IMR-90 (cell line): Measurements from ENCODE around the gene PRF1. TPM values are rescaled to one million over a fixed set of nuclear protein-coding genes. Genes with fewer than 3 reads are reported as not detected.

ENCODE experiments used
- ATAC-seq: fragments of 200-7000 bp; cut with Tn5 transposase; 2 replicates; pipeline ENCODE4 v1.9.1; 2020; ENCODE audit warnings: low read depth, mild to moderate bottlenecking, moderate library complexity
- BruUV-seq: library from RNA; stranded (reverse); fragments of 400-500 nt; replicated peaks from 2 replicates; lab custom pipeline; 2021; lab: Mats Ljungman, UMichigan
- CTCF ChIA-PET: fragments of 300-600 bp; formaldehyde crosslinking; extraction: SDS; loops from one replicate; lab custom pipeline; 2021; ENCODE audit warnings: antibody characterized with exemption; lab: Yijun Ruan, JAX
- POLR2A ChIA-PET: fragments of 300-600 bp; sonication (Branson Sonifier 250); formaldehyde crosslinking; loops from one replicate; lab custom pipeline; 2022; ENCODE audit warnings: antibody characterized with exemption; ENCODE audit not compliant: unreplicated experiment; lab: Charles Lee
- DNase-seq: peaks from one replicate; pipeline ENCODE4 v3.0.0; 2013
- H2AFZ ChIP-seq: replicated peaks from 2 replicates; pipeline ENCODE3; 2013; ENCODE audit warnings: low read length, mild to moderate bottlenecking; ENCODE audit not compliant: poor library complexity
- H2AK5ac ChIP-seq: 2 replicates; pipeline ENCODE4 v1.6.1; 2013; ENCODE audit warnings: low read depth, low read length, inconsistent platforms
- H2AK9ac ChIP-seq: replicated peaks from 2 replicates; pipeline ENCODE3; 2013; ENCODE audit warnings: mild to moderate bottlenecking, low read depth, low read length, moderate library complexity; ENCODE audit not compliant: poor library complexity
- H2BK120ac ChIP-seq: 2 replicates; pipeline ENCODE4 v1.6.1; 2013; ENCODE audit warnings: low read depth, low read length, inconsistent platforms
- H2BK15ac ChIP-seq: 3 replicates; pipeline ENCODE4 v1.6.1; 2013; ENCODE audit warnings: low read depth, low read length, inconsistent platforms
- H2BK20ac ChIP-seq: 2 replicates; pipeline ENCODE4 v1.6.1; 2013; ENCODE audit warnings: low read depth, mild to moderate bottlenecking, inconsistent platforms, low read length, moderate library complexity
- H2BK5ac ChIP-seq: 2 replicates; pipeline ENCODE4 v1.6.1; 2013; ENCODE audit warnings: mild to moderate bottlenecking, low read depth, low read length, inconsistent platforms; ENCODE audit not compliant: poor library complexity, severe bottlenecking
- H3K14ac ChIP-seq: replicated peaks from 2 replicates; pipeline ENCODE4 v1.6.1; 2013; ENCODE audit warnings: low read depth, low read length, inconsistent platforms
- H3K18ac ChIP-seq: 2 replicates; pipeline ENCODE4 v1.6.1; 2013; ENCODE audit warnings: low read depth, low read length, control low read depth
- H3K23ac ChIP-seq: 2 replicates; pipeline ENCODE4 v1.6.1; 2013; ENCODE audit warnings: low read depth, low read length, inconsistent platforms
- H3K27ac ChIP-seq: 2 replicates; pipeline ENCODE4 v1.5.1; 2013; ENCODE audit warnings: mild to moderate bottlenecking, control low read depth, low read length; ENCODE audit not compliant: insufficient read depth
- H3K27me3 ChIP-seq: 2 replicates; pipeline ENCODE4 v1.6.1; 2013; ENCODE audit warnings: low read length; ENCODE audit not compliant: control insufficient read depth, insufficient read depth
- H3K36me3 ChIP-seq: 2 replicates; pipeline ENCODE4 v1.6.1; 2013; ENCODE audit warnings: low read length, mixed read lengths; ENCODE audit not compliant: control insufficient read depth, insufficient read depth
- H3K4ac ChIP-seq: 2 replicates; pipeline ENCODE4 v1.6.1; 2013; ENCODE audit warnings: low read depth, low read length, inconsistent platforms
- H3K4me1 ChIP-seq: 2 replicates; pipeline ENCODE4 v1.6.1; 2013; ENCODE audit warnings: low read length, mixed read lengths; ENCODE audit not compliant: control insufficient read depth, insufficient read depth
- H3K4me2 ChIP-seq: 2 replicates; pipeline ENCODE4 v1.6.1; 2013; ENCODE audit warnings: low read depth, mild to moderate bottlenecking, control low read depth, low read length, moderate library complexity
- H3K4me3 ChIP-seq: 2 replicates; pipeline ENCODE4 v1.5.1; 2013; ENCODE audit warnings: low read depth, mild to moderate bottlenecking, control low read depth, low read length, moderate library complexity; ENCODE audit not compliant: insufficient read depth
- H3K56ac ChIP-seq: 2 replicates; pipeline ENCODE4 v1.6.1; 2013; ENCODE audit warnings: low read length, inconsistent platforms; ENCODE audit not compliant: insufficient read depth; ENCODE audit errors: extremely low read depth
- H3K79me1 ChIP-seq, 2 experiments: 2 replicates each; pipeline ENCODE4 v1.6.1; 2013; ENCODE audit warnings: low read length in 2 of 2, inconsistent platforms in 1 of 2, low read depth in 1 of 2
- H3K9ac ChIP-seq: 2 replicates; pipeline ENCODE4 v1.6.1; 2013; ENCODE audit warnings: low read depth, low read length, control low read depth
- H3K9me1 ChIP-seq: 2 replicates; pipeline ENCODE4 v1.6.1; 2013; ENCODE audit warnings: low read length, inconsistent platforms; ENCODE audit not compliant: insufficient read depth
- H3K9me3 ChIP-seq: 2 replicates; pipeline ENCODE4 v1.6.1; 2013; ENCODE audit warnings: low read length; ENCODE audit not compliant: control insufficient read depth, insufficient read depth
- H4K20me1 ChIP-seq: 2 replicates; pipeline ENCODE4 v1.6.1; 2013; ENCODE audit warnings: low read length, inconsistent platforms; ENCODE audit not compliant: insufficient read depth
- H4K5ac ChIP-seq: 2 replicates; pipeline ENCODE4 v1.6.1; 2013; ENCODE audit warnings: mild to moderate bottlenecking, low read depth, low read length, control low read depth
- H4K8ac ChIP-seq, 2 experiments: 2 replicates each; pipeline ENCODE4 v1.6.1; 2013; ENCODE audit warnings: low read depth in 2 of 2, low read length in 2 of 2, control low read depth in 1 of 2, inconsistent platforms in 1 of 2
- H4K91ac ChIP-seq: 2 replicates; pipeline ENCODE4 v1.6.1; 2013; ENCODE audit warnings: low read depth, low read length, inconsistent platforms; ENCODE audit not compliant: insufficient read depth
- BHLHE40 ChIP-seq: fragments of 150-350 bp; IDR thresholded peaks from 2 replicates; pipeline ENCODE4 v1.6.1; 2016; ENCODE audit warnings: mild to moderate bottlenecking, low read depth, low read length
- CEBPB ChIP-seq: IDR thresholded peaks from 2 replicates; pipeline ENCODE4 v1.6.1; 2012; ENCODE audit warnings: low read depth, low read length, improper control_type of control experiment
- FOS ChIP-seq: fragments of 150-350 bp; IDR thresholded peaks from 2 replicates; pipeline ENCODE4 v1.6.1; 2016; ENCODE audit warnings: low read depth, low read length
- NFE2L2 ChIP-seq: fragments of 150-350 bp; IDR thresholded peaks from 2 replicates; pipeline ENCODE4 v1.6.1; 2016; ENCODE audit warnings: low read depth, mild to moderate bottlenecking, low read length
- POLR2A ChIP-seq: IDR thresholded peaks from 2 replicates; pipeline ENCODE4 v1.6.1; 2012; ENCODE audit warnings: mild to moderate bottlenecking, low read depth, low read length
- RAD21 ChIP-seq: IDR thresholded peaks from 2 replicates; pipeline ENCODE4 v1.6.1; 2012; ENCODE audit warnings: low read length, improper control_type of control experiment
- RCOR1 ChIP-seq: IDR thresholded peaks from 2 replicates; pipeline ENCODE4 v1.6.1; 2012; ENCODE audit warnings: mild to moderate bottlenecking, low read length, improper control_type of control experiment; ENCODE audit not compliant: insufficient replicate concordance
- WGBS, 2 experiments: methylation state at CpG; one replicate each; pipeline versions ENCODE4 v1.1.5 to v1.1.7; 2013; ENCODE audit warnings: missing lambda C conversion rate in 2 of 2; ENCODE audit not compliant: insufficient read length in 1 of 2; ENCODE audit errors: extremely low coverage in 2 of 2; 5-methylcytosine and 5-hydroxymethylcytosine counted together
- dilution Hi-C: fragments of 300-500 bp; cut with HindIII; formaldehyde crosslinking; loops from one replicate; pipeline ENCODE4 v1.14.3; 2018; ENCODE audit warnings: low sequenced_read_pairs; ENCODE audit not compliant: unreplicated experiment
- in situ Hi-C: fragments of 300-500 bp; cut with MboI; formaldehyde crosslinking; loops from 3 replicates; pipeline ENCODE4 v1.14.3; 2019; ENCODE audit warnings: low sequenced_read_pairs, inconsistent platforms, mixed read lengths
- intact Hi-C: fragments of 100-400 bp; cut with micrococcal nuclease; formaldehyde crosslinking; loops from 2 replicates; pipeline ENCODE4 v1.10.0; 2022
- polyA plus RNA-seq, 3 experiments: library from polyadenylated mRNA; depleted of rRNA; stranded (reverse); fragments of >200 nt; gene quantifications; 2 replicates each; pipeline ENCODE4 v1.2.3, GENCODE V29; 2012; ENCODE audit warnings: low replicate concordance in 1 of 3
- total RNA-seq: library from RNA; depleted of rRNA; stranded (reverse); fragments of >200 nt; gene quantifications from 2 replicates; pipeline ENCODE4 v1.2.3, GENCODE V29; 2012

The PRF1 gene
- total and polyA plus RNA-seq, 2 of the 4 experiments (the other 2 are of a cell fraction), result not detected

DNA sequence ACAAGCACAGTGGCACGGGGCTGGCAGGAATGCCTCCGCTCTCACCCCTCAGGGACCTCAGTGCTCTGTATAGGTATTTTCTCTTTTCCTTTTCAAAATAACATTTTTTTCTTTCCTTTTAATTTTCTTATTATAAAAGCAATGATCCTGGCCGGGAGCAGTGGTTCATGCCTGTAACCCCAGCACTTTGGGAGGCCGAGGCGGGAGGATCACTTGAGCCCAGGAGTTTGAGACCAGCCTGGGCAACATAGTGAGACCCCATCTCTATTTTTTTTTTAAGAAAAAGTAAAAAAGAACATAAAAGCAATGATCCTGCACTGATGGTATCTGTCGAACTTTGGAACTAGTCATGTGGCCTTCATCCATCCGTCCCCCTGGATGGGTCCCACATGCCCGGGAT is 3.2 kb downstream of the PRF1 start:
- CTCF ChIA-PET, result no interaction called here
- dilution Hi-C loops, result no loop called here

More for the DNA sequence above, 3.2 kb downstream of the PRF1 start:
- no peaks in the 10 kb centered on the region for H3K36me3 ChIP-seq
- H4K91ac ChIP-seq, result no peak overlapping the region
- H3K18ac ChIP-seq, result no peak overlapping the region
- DNase-seq (no peak), ATAC-seq (no peak)
- no peak overlapping the region for H2BK120ac ChIP-seq
- no peak overlapping the region for H2AK5ac ChIP-seq
- in situ Hi-C loops, result no loop called here
- H3K4ac ChIP-seq, result no peak overlapping the region
- H4K8ac ChIP-seq, result no peak overlapping the region
- TF ChIP-seq BHLHE40, result no peak
- TF ChIP-seq CEBPB, result no peak
- TF ChIP-seq RAD21, result no peak
- no peak for TF ChIP-seq POLR2A
- no peak for TF ChIP-seq RCOR1
- no peak for TF ChIP-seq NFE2L2
- TF ChIP-seq FOS, result no peak
- H2BK15ac ChIP-seq, result no peak overlapping the region
- H2BK5ac ChIP-seq, result no peak overlapping the region
- no peak overlapping the region for H3K4me2 ChIP-seq
- no peak overlapping the region for H2AFZ ChIP-seq
- H3K4me3 ChIP-seq, result no peak overlapping the region
- H2BK20ac ChIP-seq, result no peak overlapping the region
- H3K4me1 ChIP-seq, result no peaks in the 10 kb centered on the region
- no peak overlapping the region for H3K27ac ChIP-seq
- H3K9me3 ChIP-seq, result no peaks in the 10 kb centered on the region
- no peaks in the 10 kb centered on the region for H3K9me1 ChIP-seq
- H4K5ac ChIP-seq, result no peak overlapping the region
- POLR2A ChIA-PET, result no interaction called here
- H3K14ac ChIP-seq, result no peak overlapping the region
- H4K20me1 ChIP-seq, result no peaks in the 10 kb centered on the region
- intact Hi-C loops, result no loop called here
- no CpG with 5 or more reads among the region's 8 CpGs for WGBS, 2 experiments
- no peak overlapping the region for H2AK9ac ChIP-seq
- H3K27me3 ChIP-seq, result peaks cover 29% of the 10 kb centered on the region
- no TSS peak for BruUV-seq
- H3K23ac ChIP-seq, result no peak overlapping the region
- no peak overlapping the region for H3K9ac ChIP-seq
- H3K56ac ChIP-seq, result no peak overlapping the region
- H3K79me1 ChIP-seq, result no peaks in the 10 kb centered on the region
